Measurements from ENCODE around the gene TIA1. TPM values are rescaled to one million over a fixed set of nuclear protein-coding genes. Genes with fewer than 3 reads are reported as not detected.
"Not testable (repeated sequence)": the region's sequence is repeated elsewhere in the genome, so short reads cannot be mapped to it uniquely, and the experiment has no call there.

TIA1 gene
- total and polyA plus RNA-seq, 4 experiments from 2014 or later = 43.3 to 208 (median 126) TPM

GRCh38 chr2:70190418-70191243 is 57.8 kb downstream of the TIA1 start, which contains the start of gene C2orf42:
TSS of gene C2orf42 (minus strand) at chr2:70191019. CDS start at chr2:70181985, 9,034 bp downstream.
- H3K36me3 Mint-ChIP-seq = peaks cover 0 to 6% of the 10 kb centered on the region in 2 donors
- peaks cover 15 to 25% (median 20%) of the 10 kb centered on the region in 4 donors for H3K4me1 Mint-ChIP-seq
- peaks cover 0 to 2% (median 0%) of the 10 kb centered on the region in 8 donors for H3K9me3 Mint-ChIP-seq
- peaks cover 0 to 1% of the 10 kb centered on the region in 2 donors for H3K27me3 Mint-ChIP-seq
- DNase-seq = peak; percentile 96 to 97 (median 97)
- peaks cover 15% of the 10 kb centered on the region for H3K4me1 ChIP-seq (ENCODE audit: insufficient read depth, low read length)
- no peaks in the 10 kb centered on the region for H3K9me3 ChIP-seq (ENCODE audit: control insufficient read depth in 1 of 2, low read length in 2 of 2)
- H3K36me3 ChIP-seq (ENCODE audit: insufficient read depth, low read length) = no peaks in the 10 kb centered on the region
- POLR2A ChIA-PET (ENCODE audit: partially characterized antibody) = interaction anchor here (0.6 to 2.9 kb wide), 54 partner anchors 8 to 753 kb away, joined by 3 to 85 read pairs (median 4); partner anchors contain the start of genes AAK1, ANXA4, FAM136A and MXD1
- peak within 1 kb of the TSS; percentile 98 to 100 (median 99) for H3K27ac Mint-ChIP-seq
- CTCF ChIA-PET (ENCODE audit: partially characterized antibody) = interaction anchor here (0.7 to 3.8 kb wide), 17 partner anchors 9 to 753 kb away, joined by 3 to 35 read pairs (median 4); partner anchors contain the start of genes FAM136A, GMCL1, MXD1 and NFU1
- H3K27me3 ChIP-seq (ENCODE audit: insufficient read depth, low read length) = no peaks in the 10 kb centered on the region
- peak within 1 kb of the TSS; percentile 93 to 96 for H3K4me3 ChIP-seq (ENCODE audit: low read length in 2 of 2)
- H3K4me3 Mint-ChIP-seq = peak within 1 kb of the TSS; percentile 90 to 98 (median 96)
- H3K27ac ChIP-seq (ENCODE audit: low read depth, low read length) = peak within 1 kb of the TSS; percentile 81
- intact Hi-C loops (cut with micrococcal nuclease) = loop anchor here (1.0 to 5.0 kb wide), 10 partner anchors 48 to 803 kb away; partner anchors contain the start of genes GFPT1, GMCL1, PCYOX1 and SNRPG

GRCh38 chr2:70188460-70188859 is 60.0 kb downstream of the TIA1 start:
- H3K27ac Mint-ChIP-seq = peak overlapping the region in 6 of 7 donors; percentile 14 to 76 (median 58)
- CTCF ChIA-PET (ENCODE audit: partially characterized antibody) = interaction anchor here (1.2 kb wide), 1 partner anchor 278 kb away, joined by 3 read pairs; no protein-coding TSS in a partner anchor
- H3K4me1 Mint-ChIP-seq = peaks cover 15 to 25% (median 20%) of the 10 kb centered on the region in 4 donors
- POLR2A ChIA-PET (ENCODE audit: partially characterized antibody) = interaction anchor here (1.9 to 2.8 kb wide), 2 partner anchors 70 to 274 kb away, joined by 6 to 12 read pairs; partner anchors contain the start of genes MXD1 and PCYOX1
- H3K4me3 Mint-ChIP-seq = peak overlapping the region in 4 of 8 donors; percentile 33 to 53 (median 45)
- DNase-seq = no peak
- peaks cover 0 to 2% (median 0%) of the 10 kb centered on the region in 8 donors for H3K9me3 Mint-ChIP-seq
- Histone ChIP-seq H3K27ac (ENCODE audit: low read depth, low read length) (no peak overlapping the region), H3K9me3 (ENCODE audit: control insufficient read depth in 1 of 2, low read length in 2 of 2) (no peaks in the 10 kb centered on the region), H3K4me3 (ENCODE audit: low read length in 2 of 2) (no peak overlapping the region), H3K27me3 (ENCODE audit: insufficient read depth, low read length) (no peaks in the 10 kb centered on the region), H3K36me3 (ENCODE audit: insufficient read depth, low read length) (no peaks in the 10 kb centered on the region), H3K4me1 (ENCODE audit: insufficient read depth, low read length) (peaks cover 15% of the 10 kb centered on the region)
- peaks cover 0 to 6% of the 10 kb centered on the region in 2 donors for H3K36me3 Mint-ChIP-seq
- peaks cover 0 to 1% of the 10 kb centered on the region in 2 donors for H3K27me3 Mint-ChIP-seq
- intact Hi-C loops (cut with micrococcal nuclease) = no loop called here

GRCh38 chr2:70187170-70187569 is 61.3 kb downstream of the TIA1 start:
- Mint-ChIP-seq H3K4me1 (peaks cover 15 to 25% (median 20%) of the 10 kb centered on the region in 4 donors), H3K4me3 (peak overlapping the region in 1 of 8 donors; percentile 25), H3K36me3 (peaks cover 6 to 14% of the 10 kb centered on the region in 2 donors)
- CTCF ChIA-PET (ENCODE audit: partially characterized antibody); H3K4me3 ChIP-seq (ENCODE audit: low read length in 2 of 2); H3K27me3 ChIP-seq (ENCODE audit: insufficient read depth, low read length); H3K27ac ChIP-seq (ENCODE audit: low read depth, low read length); H3K9me3 ChIP-seq (ENCODE audit: control insufficient read depth in 1 of 2, low read length in 2 of 2); intact Hi-C loops (cut with micrococcal nuclease); H3K9me3 Mint-ChIP-seq; H3K27ac Mint-ChIP-seq; DNase-seq; H3K27me3 Mint-ChIP-seq; H3K36me3 ChIP-seq (ENCODE audit: insufficient read depth, low read length): not testable (repeated sequence)
- POLR2A ChIA-PET (ENCODE audit: partially characterized antibody) = interaction anchor here (0.5 to 2.8 kb wide), 2 partner anchors 48 to 273 kb away, joined by 3 to 12 read pairs; partner anchors contain the start of gene MXD1
- peaks cover 15% of the 10 kb centered on the region for H3K4me1 ChIP-seq (ENCODE audit: insufficient read depth, low read length)

- Histone ChIP-seq H3K9me3 (ENCODE audit: control insufficient read depth in 1 of 2, low read length in 2 of 2) (no peaks in the 10 kb centered on the region), H3K4me1 (ENCODE audit: insufficient read depth, low read length) (no peaks in the 10 kb centered on the region), H3K36me3 (ENCODE audit: insufficient read depth, low read length) (peaks cover 10% of the 10 kb centered on the region), H3K27ac (ENCODE audit: low read depth, low read length) (no peak overlapping the region), H3K27me3 (ENCODE audit: insufficient read depth, low read length) (no peaks in the 10 kb centered on the region), H3K4me3 (ENCODE audit: low read length in 2 of 2) (no peak overlapping the region)
- intact Hi-C loops (cut with micrococcal nuclease) = no loop called here
- Mint-ChIP-seq H3K36me3 (peaks cover 15 to 23% of the 10 kb centered on the region in 2 donors), H3K9me3 (no peaks in the 10 kb centered on the region), H3K27ac (no peak overlapping the region), H3K4me1 (no peaks in the 10 kb centered on the region), H3K4me3 (no peak overlapping the region), H3K27me3 (no peaks in the 10 kb centered on the region)
- ChIA-PET CTCF (ENCODE audit: partially characterized antibody) (no interaction called here), POLR2A (ENCODE audit: partially characterized antibody) (interaction anchor here (0.9 kb wide), 1 partner anchor 8 kb away, joined by 3 read pairs; the partner anchor contains the start of gene C2orf42)
- DNase-seq = no peak
These were observed 65.7 kb downstream of the TIA1 start for GRCh38 chr2:70182689-70183088.

- peaks cover 15% of the 10 kb centered on the region for H3K36me3 ChIP-seq (ENCODE audit: insufficient read depth, low read length)
- H3K4me1 ChIP-seq (ENCODE audit: insufficient read depth, low read length) = no peaks in the 10 kb centered on the region
- no peak overlapping the region for H3K27ac ChIP-seq (ENCODE audit: low read depth, low read length)
- POLR2A ChIA-PET (ENCODE audit: partially characterized antibody) = interaction anchor here (1.3 kb wide), 1 partner anchor 9 kb away, joined by 7 read pairs; the partner anchor contains the start of gene C2orf42
- intact Hi-C loops (cut with micrococcal nuclease) = no loop called here
- Mint-ChIP-seq H3K27me3 (no peaks in the 10 kb centered on the region), H3K9me3 (no peaks in the 10 kb centered on the region), H3K4me1 (no peaks in the 10 kb centered on the region), H3K36me3 (peaks cover 19 to 28% of the 10 kb centered on the region in 2 donors), H3K4me3 (no peak overlapping the region), H3K27ac (peak overlapping the region in 2 of 7 donors; percentile 23 to 29)
- H3K4me3 ChIP-seq (ENCODE audit: low read length in 2 of 2) = no peak overlapping the region
- no peak for DNase-seq
- H3K27me3 ChIP-seq (ENCODE audit: insufficient read depth, low read length) = no peaks in the 10 kb centered on the region
- CTCF ChIA-PET (ENCODE audit: partially characterized antibody) = no interaction called here
- H3K9me3 ChIP-seq (ENCODE audit: control insufficient read depth in 1 of 2, low read length in 2 of 2) = no peaks in the 10 kb centered on the region
These were observed 67.0 kb downstream of the TIA1 start for GRCh38 chr2:70181363-70181956.

GRCh38 chr2:70173520-70173919 is 74.9 kb downstream of the TIA1 start:
- Histone ChIP-seq H3K4me1 (ENCODE audit: insufficient read depth, low read length) (no peaks in the 10 kb centered on the region), H3K9me3 (ENCODE audit: control insufficient read depth in 1 of 2, low read length in 2 of 2) (no peaks in the 10 kb centered on the region), H3K27me3 (ENCODE audit: insufficient read depth, low read length) (no peaks in the 10 kb centered on the region), H3K4me3 (ENCODE audit: low read length in 2 of 2) (no peak overlapping the region), H3K27ac (ENCODE audit: low read depth, low read length) (no peak overlapping the region), H3K36me3 (ENCODE audit: insufficient read depth, low read length) (peaks cover 28% of the 10 kb centered on the region)
- no peak overlapping the region for H3K4me3 Mint-ChIP-seq
- no peaks in the 10 kb centered on the region for H3K4me1 Mint-ChIP-seq
- ChIA-PET POLR2A (ENCODE audit: partially characterized antibody) (no interaction called here), CTCF (ENCODE audit: partially characterized antibody) (interaction anchor here (0.6 kb wide), 1 partner anchor 17 kb away, joined by 3 read pairs; the partner anchor contains the start of gene C2orf42)
- DNase-seq = no peak
- H3K36me3 Mint-ChIP-seq = peaks cover 26 to 47% of the 10 kb centered on the region in 2 donors
- intact Hi-C loops (cut with micrococcal nuclease) = no loop called here
- H3K27ac Mint-ChIP-seq = peak overlapping the region in 1 of 7 donors; percentile 8
- H3K9me3 Mint-ChIP-seq = no peaks in the 10 kb centered on the region
- no peaks in the 10 kb centered on the region for H3K27me3 Mint-ChIP-seq

All from CD4-positive, alpha-beta memory T cell (primary cell).